ENCODE results near the gene AXIN1. TPM values are rescaled to one million over a fixed set of nuclear protein-coding genes. Genes with fewer than 3 reads are reported as not detected.

Gene AXIN1
- total and polyA plus RNA-seq, 2 of the 8 experiments (the other 6 are each of a cell fraction or from before 2014, with no cell fraction given), result 12.5 to 41.9 TPM

DNA sequence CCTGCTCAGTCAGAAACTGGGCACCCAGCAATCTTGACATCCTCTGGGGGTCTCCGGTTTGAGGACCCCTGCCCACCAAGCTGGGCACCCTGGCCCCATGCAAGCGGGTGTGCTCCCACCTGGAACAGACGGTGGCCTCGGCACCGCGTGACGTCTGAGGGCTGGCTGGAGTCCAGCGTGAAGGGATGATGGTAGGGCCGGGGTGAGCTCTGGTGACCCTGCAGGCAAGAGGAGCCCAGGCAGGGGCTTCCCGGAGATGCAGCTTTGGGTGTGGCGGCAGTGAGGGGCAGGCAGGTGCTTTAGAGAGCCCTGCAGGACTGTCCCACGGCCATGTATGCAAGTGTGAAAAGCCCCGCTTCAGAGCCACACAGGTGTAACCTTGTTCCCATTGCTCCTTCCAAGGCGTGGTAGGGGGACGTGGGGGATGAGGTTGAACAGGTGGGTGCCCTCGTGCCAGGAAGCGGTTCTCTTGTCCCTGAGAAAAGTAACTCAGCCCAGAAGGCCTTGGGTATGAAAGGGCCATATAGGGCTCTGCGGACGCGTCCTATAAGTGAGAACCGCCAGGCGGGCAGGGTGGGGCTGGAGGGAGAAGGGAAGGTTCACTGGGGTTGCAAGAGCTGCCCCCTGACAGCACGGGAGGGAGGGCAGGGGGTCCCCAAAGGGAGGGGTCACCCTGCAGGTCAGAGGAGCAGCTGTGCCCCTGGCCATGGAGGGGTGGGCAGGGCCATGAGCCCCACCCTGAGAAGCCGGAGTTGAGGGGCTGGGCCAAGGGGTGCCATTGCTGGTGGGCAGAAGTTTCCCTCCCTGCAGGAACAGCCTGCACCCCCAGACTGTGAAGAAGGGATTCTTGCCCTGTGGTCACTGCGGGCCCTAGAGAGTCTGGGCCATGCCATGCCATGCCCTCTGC, 86.0 kb downstream of the AXIN1 start (continued):
- no peak for TF ChIP-seq CHD7 (IDR thresholded peaks at IDR 0.05; ENCODE audit: insufficient replicate concordance, low read length)
- no peak for TF ChIP-seq SIN3A (conservative IDR thresholded peaks at IDR 0.05 in 1 of 2, IDR thresholded peaks at IDR 0.05 in 1 of 2; ENCODE audit: low read depth in 1 of 2, low read length in 2 of 2)
- TF ChIP-seq RBBP5 (IDR thresholded peaks at IDR 0.05; ENCODE audit: borderline replicate concordance, low read depth, low read length), result no peak
- TF ChIP-seq SIX5 (IDR thresholded peaks at IDR 0.05; ENCODE audit: low read depth, low read length), result no peak
